HG02970 (cell line): ENCODE results near the gene AFTPH.
A peak's percentile ranks its signal among the peaks of the same experiment; 100 is the strongest.
"Not testable (repeated sequence)": the region's sequence is repeated elsewhere in the genome, so short reads cannot be mapped to it uniquely, and the experiment has no call there.

ENCODE experiments used
- ATAC-seq: cut with Tn5 transposase; IDR thresholded peaks from one replicate; pipeline ENCODE4 v1.9.1; 2021; ENCODE audit warnings: mild to moderate bottlenecking, moderate library complexity, moderate number of reproducible peaks; ENCODE audit not compliant: unreplicated experiment, low FRiP score

Gene AFTPH

GRCh38 chr2:64498438-64498837 is 25.7 kb upstream of the AFTPH start:
- no peak for ATAC-seq

- ATAC-seq, result no peak
These were observed 23.6 kb upstream of the AFTPH start for GRCh38 chr2:64500549-64500948.

- no peak for ATAC-seq
These were observed 22.2 kb upstream of the AFTPH start for GRCh38 chr2:64501946-64502345.

GRCh38 chr2:64502860-64503259 is 21.3 kb upstream of the AFTPH start:
- no peak for ATAC-seq

- ATAC-seq, result no peak
These were observed 19.1 kb upstream of the AFTPH start for GRCh38 chr2:64504774-64505720.

GRCh38 chr2:64506686-64507085 is 17.4 kb upstream of the AFTPH start:
- ATAC-seq, result no peak

- ATAC-seq, result no peak
These were observed 10.1 kb upstream of the AFTPH start for GRCh38 chr2:64514008-64514407.

- ATAC-seq, result no peak
These were observed 9.0 kb upstream of the AFTPH start for GRCh38 chr2:64515086-64515485.

GRCh38 chr2:64516651-64517510 is 7.2 kb upstream of the AFTPH start:
- ATAC-seq, result no peak

GRCh38 chr2:64517511-64517884 is 6.6 kb upstream of the AFTPH start:
- no peak for ATAC-seq

- ATAC-seq, result no peak
These were observed 1.2 kb upstream of the AFTPH start for GRCh38 chr2:64522843-64523428.

GRCh38 chr2:64524604-64525316 is 632 bp downstream of the AFTPH start:
- ATAC-seq, result peak; percentile 22

- peak; percentile 3 for ATAC-seq
These were observed 1.1 kb downstream of the AFTPH start for GRCh38 chr2:64525317-64525613.

GRCh38 chr2:64526034-64526433 is 1.9 kb downstream of the AFTPH start:
- ATAC-seq, result no peak

GRCh38 chr2:64530946-64531345 is 6.8 kb downstream of the AFTPH start:
- not testable (repeated sequence) for ATAC-seq

- ATAC-seq, result no peak
These were observed 7.9 kb downstream of the AFTPH start for GRCh38 chr2:64532030-64532429.

- ATAC-seq, result no peak
These were observed 9.8 kb downstream of the AFTPH start for GRCh38 chr2:64533882-64534281.

- ATAC-seq, result no peak
These were observed 10.2 kb downstream of the AFTPH start for GRCh38 chr2:64534363-64534762.

- ATAC-seq, result no peak
These were observed 10.9 kb downstream of the AFTPH start for GRCh38 chr2:64535024-64535423.

GRCh38 chr2:64537991-64538390 is 13.9 kb downstream of the AFTPH start:
- ATAC-seq, result no peak
